ENCODE results near the gene ZNF543.

The ZNF543 gene

DNA sequence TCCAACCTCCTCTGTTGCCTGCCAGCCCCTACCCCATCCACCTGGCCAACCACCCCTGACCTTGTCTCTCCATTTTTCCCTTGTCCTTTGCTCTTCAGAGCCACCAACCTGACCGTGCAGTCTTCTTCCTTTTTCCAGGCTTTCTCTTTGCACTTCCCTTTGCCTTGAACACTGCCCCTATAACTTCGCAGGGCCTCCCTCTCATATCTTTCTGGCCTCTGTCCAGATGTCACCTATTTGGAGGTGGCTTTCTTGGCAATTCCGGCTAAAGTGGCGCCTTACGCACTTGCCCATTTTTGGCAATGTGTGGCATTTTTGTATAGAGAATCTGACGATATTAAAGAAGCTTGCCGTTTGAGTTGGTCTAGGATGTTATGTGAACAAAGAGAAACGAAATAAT lies 844 bp downstream of the ZNF543 start:
- DNase-seq (ENCODE audit: extremely low read depth, low read depth), result no peak
- TF ChIP-seq, protein P1, sequence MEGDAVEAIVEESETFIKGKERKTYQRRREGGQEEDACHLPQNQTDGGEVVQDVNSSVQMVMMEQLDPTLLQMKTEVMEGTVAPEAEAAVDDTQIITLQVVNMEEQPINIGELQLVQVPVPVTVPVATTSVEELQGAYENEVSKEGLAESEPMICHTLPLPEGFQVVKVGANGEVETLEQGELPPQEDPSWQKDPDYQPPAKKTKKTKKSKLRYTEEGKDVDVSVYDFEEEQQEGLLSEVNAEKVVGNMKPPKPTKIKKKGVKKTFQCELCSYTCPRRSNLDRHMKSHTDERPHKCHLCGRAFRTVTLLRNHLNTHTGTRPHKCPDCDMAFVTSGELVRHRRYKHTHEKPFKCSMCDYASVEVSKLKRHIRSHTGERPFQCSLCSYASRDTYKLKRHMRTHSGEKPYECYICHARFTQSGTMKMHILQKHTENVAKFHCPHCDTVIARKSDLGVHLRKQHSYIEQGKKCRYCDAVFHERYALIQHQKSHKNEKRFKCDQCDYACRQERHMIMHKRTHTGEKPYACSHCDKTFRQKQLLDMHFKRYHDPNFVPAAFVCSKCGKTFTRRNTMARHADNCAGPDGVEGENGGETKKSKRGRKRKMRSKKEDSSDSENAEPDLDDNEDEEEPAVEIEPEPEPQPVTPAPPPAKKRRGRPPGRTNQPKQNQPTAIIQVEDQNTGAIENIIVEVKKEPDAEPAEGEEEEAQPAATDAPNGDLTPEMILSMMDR (IDR thresholded peaks at IDR 0.05; ENCODE audit: low read depth, low read length), result no peak

DNA sequence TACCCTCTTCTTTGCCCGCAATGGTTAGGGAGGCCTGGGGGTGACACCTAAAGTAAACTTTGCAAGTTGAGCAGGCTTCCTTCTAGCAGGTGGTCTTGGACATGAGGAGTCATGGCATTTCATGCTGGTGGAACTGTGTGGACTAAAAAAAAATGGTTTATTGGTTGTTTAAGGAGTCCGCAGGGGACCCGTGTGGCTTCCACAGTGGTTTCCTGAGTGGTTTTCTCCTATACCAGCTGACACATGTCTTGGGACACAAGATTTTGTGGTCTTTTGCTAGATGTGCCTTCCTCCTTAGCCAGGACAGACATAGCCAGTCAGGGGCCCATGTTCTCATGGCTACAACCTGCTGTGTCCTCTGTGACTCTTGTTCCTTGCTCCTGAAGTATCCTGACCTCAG lies 1.5 kb downstream of the ZNF543 start:
- TF ChIP-seq, protein P1 (IDR thresholded peaks at IDR 0.05; ENCODE audit: low read depth, low read length), result no peak
- no peak for DNase-seq (ENCODE audit: extremely low read depth, low read depth)

DNA sequence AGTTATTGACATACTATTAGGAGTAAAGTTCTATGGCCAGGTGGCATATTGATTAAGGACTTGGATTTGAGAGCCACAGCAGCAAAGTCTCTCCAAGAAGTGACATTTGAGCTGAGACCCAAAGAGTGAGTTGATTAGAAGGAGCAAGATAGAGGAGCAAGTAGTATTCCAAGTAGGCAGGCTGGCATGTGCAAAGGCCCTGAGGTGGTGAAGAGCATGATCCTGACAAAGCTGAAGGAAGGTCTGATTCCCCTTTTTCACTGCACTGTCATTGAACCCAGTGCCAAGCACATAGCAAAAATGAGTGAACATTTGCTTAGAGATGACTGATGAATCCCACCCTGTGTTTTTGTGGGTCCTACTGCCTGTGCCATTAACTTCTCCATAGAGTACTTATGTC lies 4.7 kb downstream of the ZNF543 start:
- no peak for DNase-seq (ENCODE audit: extremely low read depth, low read depth)
- TF ChIP-seq, protein P1 (IDR thresholded peaks at IDR 0.05; ENCODE audit: low read depth, low read length), result no peak

DNA sequence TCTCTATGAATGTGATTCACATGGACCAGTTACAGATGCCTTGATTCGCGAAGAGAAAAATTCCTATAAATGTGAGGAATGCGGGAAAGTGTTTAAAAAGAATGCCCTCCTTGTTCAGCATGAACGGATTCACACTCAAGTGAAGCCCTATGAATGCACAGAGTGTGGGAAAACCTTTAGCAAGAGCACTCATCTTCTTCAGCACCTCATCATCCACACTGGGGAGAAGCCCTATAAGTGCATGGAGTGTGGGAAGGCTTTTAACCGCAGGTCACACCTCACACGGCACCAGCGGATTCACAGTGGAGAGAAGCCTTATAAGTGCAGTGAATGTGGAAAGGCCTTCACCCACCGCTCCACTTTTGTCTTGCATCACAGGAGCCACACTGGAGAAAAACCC lies 7.7 kb downstream of the ZNF543 start:
- DNase-seq (ENCODE audit: extremely low read depth, low read depth), result no peak
- TF ChIP-seq, protein P1 (IDR thresholded peaks at IDR 0.05; ENCODE audit: low read depth, low read length), result no peak

DNA sequence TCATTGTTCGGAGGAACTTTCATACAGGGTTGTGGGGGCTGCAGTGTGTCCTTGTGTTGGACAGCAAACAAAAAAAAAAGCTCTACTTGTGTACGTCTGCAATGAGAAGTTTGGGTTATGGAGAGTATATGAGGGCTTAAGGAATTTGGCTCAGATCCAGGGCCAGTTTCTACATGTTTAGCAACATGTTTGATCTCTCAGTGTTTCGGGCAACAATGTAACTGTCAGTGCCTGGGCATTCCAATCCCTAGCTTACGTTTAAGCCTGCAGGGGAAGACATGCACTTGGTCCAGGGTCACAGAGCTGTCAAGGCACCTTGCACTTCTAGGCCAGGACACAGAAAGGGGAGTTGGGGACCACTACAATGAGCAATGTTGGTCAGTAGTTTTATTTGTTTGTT lies 13.9 kb downstream of the ZNF543 start:
- TF ChIP-seq, protein P1 (IDR thresholded peaks at IDR 0.05; ENCODE audit: low read depth, low read length), result no peak
- no peak for DNase-seq (ENCODE audit: extremely low read depth, low read depth)

DNA sequence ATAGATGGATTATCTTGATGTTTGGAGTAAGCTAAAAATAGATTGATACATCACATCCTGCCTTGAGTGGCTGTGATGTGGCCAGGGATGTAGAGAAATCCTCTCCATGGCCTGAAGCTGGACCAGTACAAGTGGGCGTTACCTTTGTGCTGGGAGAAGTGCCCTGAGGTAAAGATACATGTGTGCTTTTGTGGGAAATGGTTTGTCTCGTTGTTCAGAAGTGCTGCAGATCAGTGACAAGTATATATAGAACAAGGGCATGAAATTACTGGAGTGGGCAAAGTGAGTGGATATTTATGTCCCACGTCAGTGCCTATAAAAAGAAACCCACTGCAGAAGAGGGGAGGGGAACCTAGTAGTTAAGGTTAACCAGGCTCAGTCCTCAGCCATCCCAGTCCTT lies 18.6 kb downstream of the ZNF543 start:
- DNase-seq (ENCODE audit: extremely low read depth, low read depth), result no peak
- TF ChIP-seq, protein P1 (IDR thresholded peaks at IDR 0.05; ENCODE audit: low read depth, low read length), result no peak

DNA sequence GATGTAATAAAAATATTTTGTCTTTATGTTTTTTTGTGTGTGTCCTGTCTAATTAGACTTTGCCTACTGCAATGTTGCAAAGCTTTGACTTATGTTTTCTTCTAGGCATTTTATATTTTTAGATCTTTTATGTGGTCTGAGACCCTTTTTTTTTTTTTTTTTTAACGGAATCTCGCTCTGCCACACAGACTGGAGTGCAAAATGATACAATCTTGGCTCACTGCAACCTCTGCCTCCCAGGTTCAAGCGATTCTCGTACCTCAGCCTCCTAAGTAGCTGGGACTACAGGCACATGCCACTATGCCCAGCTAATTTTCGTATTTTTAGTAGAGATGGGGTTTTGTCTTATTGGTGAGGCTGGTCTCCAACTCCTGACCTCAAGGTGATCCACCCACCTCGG lies 22.3 kb downstream of the ZNF543 start:
- TF ChIP-seq, protein P1 (IDR thresholded peaks at IDR 0.05; ENCODE audit: low read depth, low read length), result no peak
- no peak for DNase-seq (ENCODE audit: extremely low read depth, low read depth)
